Measurements from ENCODE around the gene TTLL5. TPM values are rescaled to one million over a fixed set of nuclear protein-coding genes. Genes with fewer than 3 reads are reported as not detected.

The TTLL5 gene
- total RNA-seq, 1 donor from 2014 or later, result 51.9 TPM

DNA sequence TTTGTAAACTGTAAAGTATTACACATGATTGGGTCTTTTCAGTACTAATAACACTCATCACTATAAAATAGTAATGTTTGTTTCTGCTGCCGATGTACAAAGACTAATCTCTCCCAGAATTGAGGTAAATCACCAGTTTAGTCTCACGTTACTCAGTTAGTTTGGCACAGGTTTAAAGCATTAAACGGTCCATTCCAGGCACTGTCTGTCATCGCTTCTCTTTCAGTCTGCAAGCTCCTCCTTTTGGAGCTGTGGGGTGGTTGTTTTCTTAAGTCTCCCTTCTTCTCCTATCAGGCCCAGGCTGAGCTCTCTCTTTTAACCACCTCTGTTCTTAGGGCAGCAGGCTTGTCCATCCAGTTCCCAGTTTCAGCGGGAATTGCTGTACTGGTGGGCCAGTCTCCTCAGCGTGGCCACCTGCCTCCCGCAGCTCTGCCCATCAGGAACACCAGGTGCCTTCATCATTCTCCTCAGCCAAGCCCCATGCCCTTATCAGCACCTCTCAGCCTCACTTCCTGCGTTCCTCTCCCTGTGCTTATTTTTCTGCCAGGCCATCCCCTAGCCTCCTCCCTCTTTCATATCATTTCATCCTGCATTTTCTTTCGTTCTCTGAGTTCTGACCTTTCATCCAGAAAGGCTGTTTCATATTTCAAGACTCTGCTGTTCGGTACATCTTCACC lies 171.7 kb downstream of the TTLL5 start:
- H3K27me3 Mint-ChIP-seq, result no peaks in the 10 kb centered on the region
- H3K36me3 Mint-ChIP-seq (ENCODE audit: insufficient read depth), result peaks cover 3% of the 10 kb centered on the region
- peak overlapping the region; percentile 97 for H3K27ac Mint-ChIP-seq
- H3K4me1 Mint-ChIP-seq (ENCODE audit: low read depth), result peaks cover 37% of the 10 kb centered on the region
- H3K9me3 Mint-ChIP-seq (ENCODE audit: low read depth), result no peaks in the 10 kb centered on the region
- TF ChIP-seq, protein P1, sequence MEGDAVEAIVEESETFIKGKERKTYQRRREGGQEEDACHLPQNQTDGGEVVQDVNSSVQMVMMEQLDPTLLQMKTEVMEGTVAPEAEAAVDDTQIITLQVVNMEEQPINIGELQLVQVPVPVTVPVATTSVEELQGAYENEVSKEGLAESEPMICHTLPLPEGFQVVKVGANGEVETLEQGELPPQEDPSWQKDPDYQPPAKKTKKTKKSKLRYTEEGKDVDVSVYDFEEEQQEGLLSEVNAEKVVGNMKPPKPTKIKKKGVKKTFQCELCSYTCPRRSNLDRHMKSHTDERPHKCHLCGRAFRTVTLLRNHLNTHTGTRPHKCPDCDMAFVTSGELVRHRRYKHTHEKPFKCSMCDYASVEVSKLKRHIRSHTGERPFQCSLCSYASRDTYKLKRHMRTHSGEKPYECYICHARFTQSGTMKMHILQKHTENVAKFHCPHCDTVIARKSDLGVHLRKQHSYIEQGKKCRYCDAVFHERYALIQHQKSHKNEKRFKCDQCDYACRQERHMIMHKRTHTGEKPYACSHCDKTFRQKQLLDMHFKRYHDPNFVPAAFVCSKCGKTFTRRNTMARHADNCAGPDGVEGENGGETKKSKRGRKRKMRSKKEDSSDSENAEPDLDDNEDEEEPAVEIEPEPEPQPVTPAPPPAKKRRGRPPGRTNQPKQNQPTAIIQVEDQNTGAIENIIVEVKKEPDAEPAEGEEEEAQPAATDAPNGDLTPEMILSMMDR (IDR thresholded peaks at IDR 0.05; ENCODE audit: unreplicated experiment), result no peak
- peak overlapping the region; percentile 38 for H3K4me3 Mint-ChIP-seq (ENCODE audit: low read depth)
- no peak for DNase-seq (ENCODE audit: low spot score, unreplicated experiment)

DNA sequence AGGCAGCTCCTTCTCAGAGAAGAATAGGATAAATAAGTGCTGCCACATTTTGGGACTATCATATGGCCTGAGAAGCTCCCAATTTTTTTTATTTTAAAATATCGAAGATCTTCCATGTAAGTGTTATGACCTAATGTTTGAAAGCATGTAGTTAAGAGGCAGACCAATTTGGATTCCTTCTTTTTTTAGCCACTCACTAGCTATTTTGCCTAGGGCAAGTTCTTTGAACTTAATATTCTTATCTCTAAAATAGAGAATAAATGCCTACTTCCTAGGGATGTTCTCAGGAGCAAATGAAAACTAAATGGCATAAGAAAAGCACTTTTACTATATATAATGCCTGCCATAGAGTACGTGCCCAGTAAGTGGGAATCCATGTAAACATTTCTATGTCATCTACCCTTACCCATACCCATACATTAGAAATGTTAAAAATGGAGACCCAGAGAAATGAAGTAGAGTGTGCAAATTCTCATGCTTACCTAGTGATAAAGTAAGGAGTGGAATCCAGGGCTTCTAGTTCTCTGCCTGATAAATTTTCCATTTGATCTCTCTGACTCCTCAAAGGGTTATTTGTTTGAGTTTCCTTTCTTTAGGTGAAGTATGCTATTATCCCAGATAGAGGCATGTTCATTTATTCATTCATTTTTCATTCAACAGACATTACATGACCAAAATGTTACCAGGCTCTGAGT lies 172.4 kb downstream of the TTLL5 start:
- H3K9me3 Mint-ChIP-seq (ENCODE audit: low read depth), result no peaks in the 10 kb centered on the region
- DNase-seq (ENCODE audit: low spot score, unreplicated experiment), result no peak
- H3K4me1 Mint-ChIP-seq (ENCODE audit: low read depth), result peaks cover 37% of the 10 kb centered on the region
- H3K4me3 Mint-ChIP-seq (ENCODE audit: low read depth), result peak overlapping the region; percentile 38
- TF ChIP-seq, protein P1 (IDR thresholded peaks at IDR 0.05; ENCODE audit: unreplicated experiment), result no peak
- H3K27me3 Mint-ChIP-seq, result no peaks in the 10 kb centered on the region
- peaks cover 4% of the 10 kb centered on the region for H3K36me3 Mint-ChIP-seq (ENCODE audit: insufficient read depth)
- H3K27ac Mint-ChIP-seq, result peak overlapping the region; percentile 8

DNA sequence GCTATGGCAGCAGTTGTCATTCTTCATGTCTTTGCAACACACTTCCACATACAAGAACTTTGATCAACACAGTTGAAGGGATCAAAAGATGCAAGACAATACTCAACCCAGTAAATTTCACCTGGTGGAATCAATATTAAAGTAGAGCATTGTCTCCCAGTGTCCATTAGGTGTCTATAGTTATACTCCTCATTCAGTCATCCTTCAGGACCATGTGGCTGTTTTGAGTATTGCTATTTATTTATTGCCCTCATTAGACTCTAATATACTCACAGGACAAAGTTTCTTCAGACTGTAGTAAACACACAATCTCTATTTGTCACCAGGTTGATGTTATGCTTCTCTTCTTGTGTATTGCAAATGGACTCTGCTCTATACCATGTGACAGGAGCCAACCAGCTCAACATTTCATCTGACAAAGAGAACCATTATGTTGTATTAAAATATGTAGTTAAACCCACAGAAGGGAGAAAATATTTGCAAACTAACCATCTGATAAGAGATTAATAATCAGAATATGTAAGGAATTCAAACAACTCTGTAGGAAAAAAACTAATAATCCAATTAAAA lies 174.2 kb downstream of the TTLL5 start:
- no peak for DNase-seq (ENCODE audit: low spot score, unreplicated experiment)
- peaks cover 33% of the 10 kb centered on the region for H3K4me1 Mint-ChIP-seq (ENCODE audit: low read depth)
- TF ChIP-seq, protein P1 (IDR thresholded peaks at IDR 0.05; ENCODE audit: unreplicated experiment), result no peak
- H3K9me3 Mint-ChIP-seq (ENCODE audit: low read depth), result no peaks in the 10 kb centered on the region
- H3K36me3 Mint-ChIP-seq (ENCODE audit: insufficient read depth), result peaks cover 14% of the 10 kb centered on the region
- H3K27ac Mint-ChIP-seq, result no peak overlapping the region
- H3K27me3 Mint-ChIP-seq, result no peaks in the 10 kb centered on the region
- no peak overlapping the region for H3K4me3 Mint-ChIP-seq (ENCODE audit: low read depth)

DNA sequence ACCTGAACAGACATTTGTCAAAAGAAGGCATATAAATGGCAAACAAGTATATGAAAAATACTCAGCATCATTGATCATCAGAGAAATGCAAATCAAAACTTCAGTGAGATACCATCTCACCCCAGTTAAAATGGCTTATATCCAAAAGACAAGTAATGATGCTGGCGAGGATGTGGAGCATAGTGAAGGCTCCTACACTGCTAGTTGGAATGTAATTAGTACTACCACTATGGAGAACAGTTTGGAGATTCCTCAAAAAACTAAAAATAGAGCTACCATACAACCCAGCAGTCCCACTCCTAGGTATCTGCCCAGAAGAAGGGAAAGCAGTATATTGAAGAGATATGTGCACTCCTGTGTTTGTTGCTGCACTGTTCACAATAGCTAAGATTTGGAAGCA lies 174.7 kb downstream of the TTLL5 start:
- Mint-ChIP-seq H3K4me1 (ENCODE audit: low read depth) (peaks cover 30% of the 10 kb centered on the region), H3K27me3 (no peaks in the 10 kb centered on the region)

More for the DNA sequence above, 174.7 kb downstream of the TTLL5 start:
- Mint-ChIP-seq H3K36me3 (ENCODE audit: insufficient read depth) (peaks cover 14% of the 10 kb centered on the region), H3K27ac (no peak overlapping the region), H3K9me3 (ENCODE audit: low read depth) (no peaks in the 10 kb centered on the region), H3K4me3 (ENCODE audit: low read depth) (no peak overlapping the region)
- DNase-seq (ENCODE audit: low spot score, unreplicated experiment), result no peak
- TF ChIP-seq, protein P1 (IDR thresholded peaks at IDR 0.05; ENCODE audit: unreplicated experiment), result no peak
